Measurements from ENCODE around the gene CPNE4.

Gene CPNE4

GRCh38 chr3:131630097-131630496, 404.7 kb downstream of the CPNE4 start:
- TF ChIP-seq POLR2A (IDR thresholded peaks at IDR 0.05; ENCODE audit: low read length) (no peak), GATA1 (IDR thresholded peaks at IDR 0.05; ENCODE audit: low read depth, low read length) (no peak)
- no peak for DNase-seq

DNA sequence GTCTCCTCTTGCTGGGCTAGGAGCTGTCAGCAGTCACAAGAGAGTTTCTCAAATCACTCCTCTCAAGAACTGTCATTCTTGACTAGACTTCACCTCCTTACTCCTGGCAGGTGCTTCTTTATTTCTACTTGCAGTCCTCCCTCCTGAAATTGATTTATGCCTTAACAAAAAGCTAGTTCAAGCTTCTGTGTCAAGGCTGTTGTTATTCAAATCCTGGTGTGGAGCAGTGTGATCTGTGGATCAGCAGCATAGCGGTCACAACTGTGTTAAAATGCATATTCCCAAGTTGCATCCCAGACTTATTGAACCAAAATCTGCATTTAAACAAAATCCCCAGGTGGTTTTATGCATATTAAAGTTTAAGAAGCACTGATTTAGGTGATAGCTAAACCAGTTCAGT, 411.4 kb downstream of the CPNE4 start:
- no peak for DNase-seq
- TF ChIP-seq POLR2A (IDR thresholded peaks at IDR 0.05; ENCODE audit: low read length) = no peak
- no peak for TF ChIP-seq GATA1 (IDR thresholded peaks at IDR 0.05; ENCODE audit: low read depth, low read length)

- no peak for DNase-seq
- no peak for TF ChIP-seq GATA1 (IDR thresholded peaks at IDR 0.05; ENCODE audit: low read depth, low read length)
- no peak for TF ChIP-seq POLR2A (IDR thresholded peaks at IDR 0.05; ENCODE audit: low read length)
Measured at GRCh38 chr3:131622726-131623125, 412.1 kb downstream of the CPNE4 start.

DNA sequence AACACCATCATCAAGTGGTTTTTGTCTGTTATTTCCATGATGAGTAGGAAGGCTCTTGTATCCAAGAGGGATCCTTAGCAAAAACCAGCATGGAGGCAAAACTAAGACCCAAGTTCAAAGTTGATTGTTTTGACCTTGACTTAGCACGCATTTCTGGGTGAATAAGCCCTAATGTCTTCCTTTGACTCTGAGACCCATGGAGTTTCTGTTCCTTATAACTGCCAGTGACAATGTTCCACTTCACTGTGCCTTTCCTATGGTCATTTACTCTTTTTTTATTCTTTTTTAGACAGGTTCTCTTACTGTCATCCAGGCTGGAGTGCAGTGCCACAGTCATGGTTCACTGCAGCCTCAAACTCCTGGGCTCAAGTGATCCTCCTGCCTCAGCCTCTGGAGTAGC, 413.8 kb downstream of the CPNE4 start:
- TF ChIP-seq GATA1 (IDR thresholded peaks at IDR 0.05; ENCODE audit: low read depth, low read length) = no peak
- no peak for TF ChIP-seq POLR2A (IDR thresholded peaks at IDR 0.05; ENCODE audit: low read length)
- DNase-seq = no peak

- TF ChIP-seq GATA1 (IDR thresholded peaks at IDR 0.05; ENCODE audit: low read depth, low read length) (no peak), POLR2A (IDR thresholded peaks at IDR 0.05; ENCODE audit: low read length) (no peak)
- DNase-seq = no peak
Measured at GRCh38 chr3:131619821-131620220, 415.0 kb downstream of the CPNE4 start.

GRCh38 chr3:131616719-131617118, 418.1 kb downstream of the CPNE4 start:
- no peak for TF ChIP-seq POLR2A (IDR thresholded peaks at IDR 0.05; ENCODE audit: low read length)
- TF ChIP-seq GATA1 (IDR thresholded peaks at IDR 0.05; ENCODE audit: low read depth, low read length) = no peak
- no peak for DNase-seq

DNA sequence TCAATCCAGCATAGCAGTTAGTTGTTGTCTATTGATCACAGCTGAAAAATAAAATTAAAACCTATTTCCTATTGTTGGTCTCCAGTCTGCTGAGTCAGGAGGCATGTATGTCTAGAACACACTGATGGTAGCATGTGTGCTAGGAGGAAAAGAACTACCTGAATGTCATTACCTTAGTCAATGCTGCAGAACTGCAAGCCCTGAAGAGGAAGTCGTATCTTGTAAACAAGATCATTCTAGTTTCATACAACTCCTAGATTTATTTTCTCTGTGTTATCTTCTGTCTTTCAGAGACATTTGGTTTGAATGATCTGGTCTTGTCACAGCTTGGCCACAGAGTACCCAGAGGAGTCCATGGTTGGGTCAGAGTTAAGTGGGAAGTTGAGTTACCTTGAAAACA, 422.1 kb downstream of the CPNE4 start:
- no peak for DNase-seq
- TF ChIP-seq GATA1 (IDR thresholded peaks at IDR 0.05; ENCODE audit: low read depth, low read length) = no peak

- TF ChIP-seq POLR2A (IDR thresholded peaks at IDR 0.05; ENCODE audit: low read length) = no peak
- TF ChIP-seq GATA1 (IDR thresholded peaks at IDR 0.05; ENCODE audit: low read depth, low read length) = no peak
- no peak for DNase-seq
Measured at GRCh38 chr3:131610174-131610573, 424.6 kb downstream of the CPNE4 start.

DNA sequence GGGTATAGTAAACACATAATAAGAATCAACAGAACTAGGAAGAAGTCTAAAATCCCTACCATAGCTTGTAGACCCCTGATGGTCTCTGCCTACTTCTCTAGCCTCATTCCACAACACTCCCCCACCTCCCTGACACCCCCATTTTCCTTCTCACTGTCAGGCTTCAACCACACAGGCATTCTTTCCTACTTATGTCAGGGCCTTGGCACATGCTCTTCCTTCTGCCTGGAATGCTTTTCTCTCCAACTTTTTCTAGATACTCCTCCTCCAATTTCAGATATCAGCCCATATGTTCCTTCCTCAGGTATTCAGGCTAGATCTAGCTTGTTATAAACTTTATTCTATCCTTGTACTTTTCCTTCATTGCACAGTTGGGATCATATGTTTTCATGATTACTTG, 426.1 kb downstream of the CPNE4 start:
- no peak for TF ChIP-seq POLR2A (IDR thresholded peaks at IDR 0.05; ENCODE audit: low read length)
- no peak for TF ChIP-seq GATA1 (IDR thresholded peaks at IDR 0.05; ENCODE audit: low read depth, low read length)
- no peak for DNase-seq

DNA sequence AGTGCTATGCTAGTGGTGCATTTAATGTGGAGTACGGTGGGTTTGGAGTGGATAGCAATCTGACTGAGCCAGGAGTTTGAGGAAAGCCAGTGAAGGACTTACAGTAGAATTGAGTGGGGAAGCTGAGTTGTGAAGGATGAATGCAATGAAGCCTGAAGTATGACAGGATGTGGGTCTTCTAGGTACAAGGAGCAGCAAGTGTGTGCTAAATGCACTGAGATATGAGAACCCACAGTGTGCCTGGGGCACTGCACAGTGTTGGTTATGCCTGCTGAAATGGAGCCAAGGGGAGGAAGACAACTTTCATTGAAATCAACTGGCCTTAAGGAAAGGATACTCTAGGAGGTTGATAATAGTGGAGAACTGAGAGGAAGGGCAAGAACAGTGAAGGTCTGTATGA, 426.5 kb downstream of the CPNE4 start:
- TF ChIP-seq GATA1 (IDR thresholded peaks at IDR 0.05; ENCODE audit: low read depth, low read length) = no peak
- TF ChIP-seq POLR2A (IDR thresholded peaks at IDR 0.05; ENCODE audit: low read length) = no peak

GRCh38 chr3:131605916-131606315, 428.9 kb downstream of the CPNE4 start:
- no peak for DNase-seq
- TF ChIP-seq POLR2A (IDR thresholded peaks at IDR 0.05; ENCODE audit: low read length) = no peak
- TF ChIP-seq GATA1 (IDR thresholded peaks at IDR 0.05; ENCODE audit: low read depth, low read length) = no peak

More for the DNA sequence above, 426.5 kb downstream of the CPNE4 start:
- no peak for DNase-seq

- TF ChIP-seq POLR2A (IDR thresholded peaks at IDR 0.05; ENCODE audit: low read length) (no peak), GATA1 (IDR thresholded peaks at IDR 0.05; ENCODE audit: low read depth, low read length) (no peak)
- DNase-seq = no peak
Measured at GRCh38 chr3:131602011-131602779, 432.6 kb downstream of the CPNE4 start.

- DNase-seq = no peak
- TF ChIP-seq GATA1 (IDR thresholded peaks at IDR 0.05; ENCODE audit: low read depth, low read length) (no peak), POLR2A (IDR thresholded peaks at IDR 0.05; ENCODE audit: low read length) (no peak)
Measured at GRCh38 chr3:131597816-131598215, 437.0 kb downstream of the CPNE4 start.

- TF ChIP-seq GATA1 (IDR thresholded peaks at IDR 0.05; ENCODE audit: low read depth, low read length) (no peak), POLR2A (IDR thresholded peaks at IDR 0.05; ENCODE audit: low read length) (no peak)
- no peak for DNase-seq
Measured at GRCh38 chr3:131596884-131597283, 437.9 kb downstream of the CPNE4 start.

DNA sequence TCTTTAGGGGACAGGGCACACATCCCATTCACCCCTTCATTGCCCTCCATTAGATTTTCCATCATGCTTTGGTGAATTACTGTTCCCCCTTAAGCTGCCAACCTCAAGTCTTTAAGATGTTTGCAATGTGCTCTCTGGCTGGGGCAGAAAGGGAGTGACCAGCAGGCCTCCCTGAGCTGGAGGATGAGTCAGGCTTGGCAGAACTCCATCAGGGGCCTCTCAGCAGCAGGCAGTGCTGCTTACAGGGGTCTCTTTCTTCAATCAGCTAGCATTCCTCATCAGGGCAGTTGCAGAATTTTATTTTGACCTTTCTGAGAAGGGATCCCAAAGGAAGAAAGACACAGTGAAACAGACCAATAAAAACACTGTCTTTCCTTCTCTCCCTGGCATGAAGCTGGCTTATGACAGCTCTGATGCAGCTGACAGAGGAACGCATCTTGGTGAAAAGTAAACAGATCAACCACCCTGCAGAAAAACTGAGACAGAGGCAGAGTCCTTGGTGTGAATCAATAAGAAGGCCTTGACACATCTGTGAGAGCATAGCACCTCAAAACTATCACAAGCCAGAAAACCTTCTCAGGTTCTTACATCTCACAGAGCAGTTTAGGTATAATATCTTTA, 443.3 kb downstream of the CPNE4 start:
- TF ChIP-seq GATA1 (IDR thresholded peaks at IDR 0.05; ENCODE audit: low read depth, low read length) (no peak), POLR2A (IDR thresholded peaks at IDR 0.05; ENCODE audit: low read length) (no peak)
- peak in 1 of 2 experiments; percentile 6 for DNase-seq

All from erythroblast (primary cell).